HG03196 (cell line): ENCODE measurements around the gene USP51.
"Not testable (repeated sequence)": the region's sequence is repeated elsewhere in the genome, so short reads cannot be mapped to it uniquely, and the experiment has no call there.

Experiments used
- ATAC-seq: cut with Tn5 transposase; IDR thresholded peaks from one replicate; pipeline ENCODE4 v1.9.1; 2021; ENCODE audit not compliant: unreplicated experiment

The USP51 gene

DNA sequence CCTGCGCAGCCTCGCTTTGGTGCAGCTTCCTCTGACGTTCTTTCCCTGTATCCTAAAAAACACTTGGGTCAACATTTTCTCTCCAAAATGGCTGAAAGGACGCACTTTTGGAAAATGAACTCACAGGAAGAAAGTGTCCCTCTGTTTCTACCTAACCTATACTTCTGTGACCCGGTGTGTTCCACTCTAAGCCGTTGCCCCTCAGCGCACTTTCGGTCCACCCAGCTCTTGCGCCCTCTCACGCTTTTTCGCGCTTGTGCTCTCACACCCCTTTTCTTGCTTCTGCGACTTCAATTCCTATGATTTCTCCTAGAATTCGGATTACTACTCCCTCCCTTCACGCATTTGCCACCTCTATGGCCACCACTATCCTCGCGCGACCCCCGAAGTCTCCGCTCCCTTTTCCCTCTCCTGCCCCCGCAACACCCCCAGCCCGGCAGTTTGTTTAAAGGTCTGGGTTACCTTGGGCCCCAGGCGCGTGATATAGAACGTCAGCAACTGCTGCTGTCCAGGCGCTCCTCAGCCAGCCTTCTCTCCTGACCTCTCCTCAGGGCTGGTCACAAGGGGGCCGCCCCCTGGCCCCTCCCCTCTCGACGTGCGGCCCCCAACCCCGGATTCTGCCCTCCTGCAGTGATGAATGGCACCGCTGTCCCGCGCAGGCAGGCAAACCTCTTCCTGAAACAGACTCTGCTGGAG lies at the start of gene USP51:
Gene USP51, minus strand, starts transcription at position 535 of the 696 bp plus-strand sequence. CDS start 909 bp downstream, outside the sequence.
- ATAC-seq: peak; percentile 41

DNA sequence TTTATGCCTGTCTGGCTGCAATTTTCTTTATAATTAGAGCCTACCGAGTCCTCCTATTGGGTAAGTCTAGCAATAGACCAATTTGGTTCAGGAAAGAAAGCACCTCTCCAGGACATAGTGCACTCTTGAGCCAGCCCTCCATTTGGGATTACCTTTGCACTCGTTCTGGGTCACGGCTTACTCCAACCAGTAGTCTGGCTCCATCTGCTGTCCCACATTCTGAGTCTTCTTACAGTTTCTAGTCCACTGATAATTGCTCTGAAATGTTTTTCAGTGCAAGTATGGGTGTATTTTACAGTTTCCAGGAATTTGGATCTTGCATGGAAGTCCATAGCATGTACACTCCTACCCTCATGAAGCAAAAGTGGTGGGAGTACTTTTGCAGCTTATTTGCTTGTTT lies 34.8 kb upstream of the USP51 start:
- no peak for ATAC-seq

DNA sequence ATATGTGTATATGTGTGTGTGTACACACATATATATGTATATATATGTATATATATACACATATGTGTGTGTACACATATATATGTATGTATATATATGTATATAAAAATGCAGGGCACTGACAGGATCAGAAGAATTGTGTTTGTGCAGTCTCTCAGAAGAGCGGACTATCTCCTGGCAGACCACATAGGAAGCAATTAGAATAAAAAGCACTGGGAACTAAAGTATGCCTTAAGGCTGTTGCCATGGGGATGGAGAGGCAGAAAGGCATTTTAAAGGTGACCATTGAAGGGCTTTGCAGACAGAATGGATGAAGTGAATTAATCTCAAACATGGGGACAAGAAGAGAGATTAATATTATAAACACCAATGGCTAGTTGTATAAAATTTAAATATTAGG lies 33.7 kb upstream of the USP51 start:
- no peak for ATAC-seq

DNA sequence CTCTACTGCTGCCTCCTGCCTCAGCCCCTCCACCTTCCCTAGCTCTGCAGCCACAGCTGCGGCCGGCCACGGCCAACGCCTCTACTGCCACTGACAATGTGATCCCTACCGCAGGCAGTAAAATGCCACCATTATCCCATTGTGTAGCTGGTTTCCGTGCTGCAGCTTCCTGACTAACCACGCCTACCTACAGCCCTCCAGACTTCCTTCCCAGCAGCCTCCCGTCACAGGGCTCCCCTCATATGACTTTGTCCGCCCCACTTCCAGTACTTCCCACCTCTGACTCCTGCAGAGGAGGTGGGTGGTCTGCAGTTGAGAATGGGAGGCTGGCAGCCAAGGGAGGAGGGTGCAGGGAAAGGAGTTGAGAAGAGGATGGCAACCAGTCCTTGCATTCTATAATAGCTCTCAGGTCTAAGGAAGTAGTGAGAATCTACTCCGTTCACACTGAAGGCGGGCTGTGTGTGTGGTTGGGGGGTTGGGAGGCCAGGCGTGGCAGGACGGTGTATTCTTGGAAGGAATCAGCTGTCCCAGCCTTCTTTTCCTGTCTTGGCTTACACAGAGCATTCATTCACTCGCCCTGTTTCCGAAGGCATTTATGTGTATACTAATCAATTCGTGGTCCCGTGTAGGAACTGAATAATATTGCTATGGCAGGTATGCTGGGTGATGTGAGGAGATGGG lies 33.1 kb upstream of the USP51 start:
- no peak for ATAC-seq

DNA sequence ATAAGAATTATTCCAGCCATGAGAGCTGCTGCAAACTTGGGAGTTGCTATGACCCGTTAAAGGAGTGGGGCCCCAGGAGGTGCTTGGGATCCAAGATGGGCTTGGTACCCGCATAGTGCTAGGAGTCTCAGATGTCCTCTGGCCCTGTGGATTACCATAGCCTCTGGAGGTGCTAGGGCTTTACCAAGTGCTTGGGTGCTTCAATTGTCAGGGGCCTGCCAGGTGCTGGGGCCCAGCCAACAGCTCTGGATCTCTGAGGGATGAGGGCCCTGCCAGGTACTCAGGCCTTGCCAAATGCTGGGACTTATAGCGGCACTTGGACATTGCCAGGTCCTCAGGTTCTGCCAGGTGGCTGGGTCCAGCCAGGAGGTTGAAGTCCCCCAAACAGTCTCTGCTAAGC lies 32.0 kb upstream of the USP51 start:
- no peak for ATAC-seq

DNA sequence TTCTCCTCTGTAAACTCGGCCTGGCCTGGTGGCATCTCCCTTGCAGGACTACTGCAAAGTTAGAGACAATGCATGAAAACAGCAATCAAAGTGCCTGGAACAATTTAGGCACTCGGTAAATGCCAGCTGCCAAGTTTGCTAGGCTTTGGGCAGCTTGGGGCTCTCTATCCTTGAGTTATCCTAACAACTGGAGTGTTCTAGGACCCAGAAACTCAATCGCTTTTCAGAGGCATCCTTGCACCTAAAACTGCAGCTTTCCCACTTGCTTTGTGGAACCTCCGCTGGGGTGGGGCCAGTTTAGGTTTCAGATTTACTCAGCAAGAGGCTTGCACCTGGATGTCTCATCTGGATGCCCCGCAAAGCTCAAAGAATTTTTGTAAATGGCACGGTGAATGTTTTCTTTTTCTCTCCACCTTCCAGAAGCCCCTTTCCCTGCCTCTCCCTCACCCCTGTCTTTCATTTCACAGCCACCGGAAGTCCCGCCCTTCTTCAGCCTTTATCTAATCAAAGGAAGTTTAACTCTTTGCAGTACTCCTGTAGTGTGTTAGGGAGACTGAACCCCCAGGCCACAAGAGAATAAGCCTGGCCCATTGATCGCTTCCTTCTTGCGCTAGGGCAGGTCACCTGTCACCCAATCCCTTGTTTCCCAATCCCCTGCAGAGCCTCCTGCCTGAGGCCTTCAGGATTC lies 27.3 kb upstream of the USP51 start:
- not testable (repeated sequence) for ATAC-seq

DNA sequence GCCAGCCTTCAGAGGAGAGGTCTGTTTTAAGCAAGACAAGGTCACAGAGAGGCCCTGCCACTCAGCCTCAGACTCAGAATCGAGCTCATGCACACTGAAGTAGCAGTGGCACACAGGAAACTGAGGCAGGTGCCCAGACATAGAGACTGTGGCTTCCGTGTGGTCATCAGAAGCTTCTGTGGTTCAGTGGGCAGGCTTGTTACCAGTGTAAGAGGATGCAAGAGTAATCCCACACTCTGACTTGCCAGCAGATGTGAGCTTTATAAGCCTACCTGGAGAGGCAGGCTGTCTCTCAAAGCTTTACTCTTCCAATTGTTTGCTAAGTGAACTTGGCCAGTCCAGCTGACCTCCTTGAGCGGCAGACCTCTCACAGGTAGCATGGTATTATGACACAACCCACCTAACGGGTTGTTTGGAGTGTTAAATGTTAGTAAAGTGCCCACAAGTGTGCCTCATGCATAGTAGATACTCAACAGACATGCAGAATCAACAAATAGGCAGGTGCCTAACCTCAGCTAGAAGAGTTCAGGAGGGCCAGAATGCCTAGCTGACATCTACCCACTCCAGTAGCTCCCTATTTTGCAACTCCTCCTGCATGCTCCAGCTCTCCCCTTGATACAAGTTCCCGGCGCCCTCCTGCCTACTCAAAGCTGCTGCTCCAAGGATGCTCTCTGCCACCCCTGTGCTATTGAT lies 23.5 kb upstream of the USP51 start:
- not testable (repeated sequence) for ATAC-seq

DNA sequence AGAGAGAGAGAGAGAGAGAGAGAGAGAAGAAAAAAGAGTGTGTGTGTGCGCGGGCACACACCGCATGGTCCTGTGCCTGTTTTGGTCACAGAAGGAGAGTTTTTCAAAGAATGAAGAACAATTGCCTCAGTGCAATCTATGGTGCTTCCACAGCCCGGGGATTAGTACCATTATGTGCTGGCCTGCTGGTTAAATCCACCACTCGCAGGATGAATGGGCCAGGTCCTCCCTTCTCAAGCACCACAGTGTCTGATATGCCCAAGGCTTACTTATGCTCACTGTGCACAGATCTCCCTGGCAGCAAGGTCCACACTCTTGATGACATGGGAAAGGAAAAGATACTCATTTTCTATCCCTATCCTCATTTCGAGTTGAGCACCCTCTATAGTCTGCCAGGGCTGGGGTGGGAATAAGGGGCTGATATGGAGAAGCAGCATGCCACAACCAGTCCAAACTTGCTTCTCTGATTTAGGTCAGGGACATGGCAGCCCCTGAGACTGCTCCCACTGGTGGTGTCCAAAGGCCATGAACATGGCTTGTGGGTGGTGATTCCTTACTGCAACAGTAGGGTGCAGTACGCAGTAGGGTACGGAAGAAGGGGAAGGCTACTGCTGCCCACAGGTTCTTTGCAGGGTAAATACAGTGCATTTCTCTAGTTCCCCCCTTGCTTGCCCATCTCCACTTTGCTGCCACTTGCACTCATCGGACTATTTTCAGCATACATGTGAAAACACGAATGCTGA lies 18.9 kb upstream of the USP51 start:
- not testable (repeated sequence) for ATAC-seq

DNA sequence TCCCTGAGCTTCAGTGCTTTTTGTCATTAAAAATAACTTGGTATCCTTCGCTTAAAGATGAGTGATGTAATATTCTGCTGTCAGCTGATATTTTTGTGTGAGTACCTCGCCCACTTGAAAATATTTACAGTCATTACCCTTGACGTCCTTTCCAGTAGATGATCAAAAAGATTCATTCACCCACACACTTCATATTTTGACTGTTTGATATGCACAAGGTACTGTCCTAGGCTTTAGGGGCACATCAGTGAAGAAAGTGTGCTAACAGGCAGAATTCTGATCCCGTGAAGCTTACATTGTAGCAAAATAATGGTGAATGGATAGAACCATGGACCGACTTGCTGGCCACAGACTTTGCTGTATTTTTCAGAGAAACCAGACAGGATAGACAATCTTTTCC lies 18.1 kb upstream of the USP51 start:
- ATAC-seq: not testable (repeated sequence)

DNA sequence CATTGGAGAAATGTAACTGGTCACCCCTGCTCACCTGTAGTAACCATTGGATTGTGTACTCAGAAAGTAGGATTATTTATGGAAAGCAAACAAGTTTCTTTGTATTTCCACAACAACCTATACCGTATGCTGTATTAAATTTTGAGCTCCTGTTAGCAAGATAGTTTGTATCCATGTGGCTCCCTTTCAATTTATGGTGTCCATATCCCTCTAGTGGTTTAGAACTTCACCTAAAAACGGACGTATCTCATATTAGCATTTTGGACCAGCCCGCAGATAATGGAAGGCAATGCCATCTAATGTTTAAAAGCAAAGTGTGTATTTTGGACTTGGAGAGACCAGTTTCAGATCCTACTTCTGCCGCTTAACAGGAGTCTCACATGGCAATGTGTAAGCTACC lies 17.4 kb upstream of the USP51 start:
- ATAC-seq: not testable (repeated sequence)

DNA sequence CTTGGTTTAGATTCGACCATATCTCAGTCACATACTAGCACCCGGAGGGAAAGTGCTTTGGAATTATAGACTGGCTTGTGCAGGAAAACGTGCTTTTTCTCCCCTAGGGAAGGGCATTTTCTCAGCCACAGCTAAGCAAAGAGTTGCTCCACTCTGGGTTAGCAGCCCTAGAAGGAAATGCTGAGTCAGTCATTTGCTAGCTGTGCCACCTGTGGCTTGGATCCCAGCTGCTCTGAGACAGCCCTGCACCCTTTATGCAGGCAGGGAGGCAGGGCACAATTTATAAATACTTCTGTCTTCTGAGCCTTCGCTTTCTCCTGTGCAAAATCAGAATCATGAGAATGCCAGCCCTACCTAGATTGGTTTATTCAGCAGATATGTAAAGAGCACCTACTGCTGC lies 1.3 kb upstream of the USP51 start:
- ATAC-seq: no peak

DNA sequence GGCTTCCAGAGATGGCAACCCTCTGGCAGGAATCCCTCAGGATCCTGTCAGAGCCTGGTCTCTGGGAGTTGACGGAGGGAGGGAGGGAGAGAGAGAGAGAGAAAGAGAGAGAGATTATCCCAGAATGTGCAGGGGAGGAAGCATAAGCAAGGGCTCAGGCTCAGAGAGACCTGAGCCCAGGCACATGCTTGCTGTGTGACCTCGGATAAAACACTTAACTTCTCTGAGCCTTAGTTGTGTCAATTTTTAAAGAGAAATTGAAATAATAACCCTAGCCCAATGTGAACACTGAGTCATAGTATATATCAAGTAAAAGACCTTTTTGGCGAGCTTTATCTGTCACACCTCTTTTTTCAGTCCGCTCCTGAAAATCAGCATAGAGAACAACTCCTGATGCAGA lies 473 bp upstream of the USP51 start:
- ATAC-seq: no peak

DNA sequence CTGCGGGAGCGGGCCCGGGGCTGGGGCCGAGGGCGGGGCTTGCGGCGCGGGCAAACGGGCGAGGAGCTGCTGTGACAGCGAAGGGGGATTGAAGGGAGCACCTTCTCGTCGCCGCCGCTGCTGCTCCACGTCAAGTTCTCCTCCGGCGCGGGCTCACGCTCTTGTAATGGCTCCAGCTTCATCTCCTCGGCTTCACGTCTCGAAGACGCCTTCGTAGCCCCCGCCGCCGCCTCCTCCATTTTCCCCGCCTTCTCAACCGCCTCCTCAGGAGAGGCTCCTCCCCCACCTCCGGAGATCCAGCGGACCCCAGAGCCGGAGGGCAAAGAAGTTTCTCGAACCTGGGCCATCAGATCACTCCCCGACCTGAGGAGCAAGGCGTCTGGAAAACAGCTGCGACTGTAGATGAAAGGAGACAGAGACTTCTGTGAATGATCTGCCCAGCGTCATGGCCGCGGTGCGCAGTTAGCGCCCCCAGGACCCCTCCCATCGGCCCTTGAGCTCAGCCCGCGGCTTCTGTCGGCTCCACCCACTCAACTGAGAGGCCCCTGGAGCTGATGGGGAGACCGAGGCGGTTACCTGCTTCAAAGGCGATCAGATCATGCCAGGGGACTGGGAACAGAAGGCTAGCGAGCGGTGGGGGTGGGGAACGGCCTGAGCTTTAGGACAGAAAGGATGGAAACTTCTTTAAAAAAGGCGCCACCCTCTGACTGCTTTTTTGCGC lies 895 bp downstream of the USP51 start:
- peak; percentile 51 for ATAC-seq

DNA sequence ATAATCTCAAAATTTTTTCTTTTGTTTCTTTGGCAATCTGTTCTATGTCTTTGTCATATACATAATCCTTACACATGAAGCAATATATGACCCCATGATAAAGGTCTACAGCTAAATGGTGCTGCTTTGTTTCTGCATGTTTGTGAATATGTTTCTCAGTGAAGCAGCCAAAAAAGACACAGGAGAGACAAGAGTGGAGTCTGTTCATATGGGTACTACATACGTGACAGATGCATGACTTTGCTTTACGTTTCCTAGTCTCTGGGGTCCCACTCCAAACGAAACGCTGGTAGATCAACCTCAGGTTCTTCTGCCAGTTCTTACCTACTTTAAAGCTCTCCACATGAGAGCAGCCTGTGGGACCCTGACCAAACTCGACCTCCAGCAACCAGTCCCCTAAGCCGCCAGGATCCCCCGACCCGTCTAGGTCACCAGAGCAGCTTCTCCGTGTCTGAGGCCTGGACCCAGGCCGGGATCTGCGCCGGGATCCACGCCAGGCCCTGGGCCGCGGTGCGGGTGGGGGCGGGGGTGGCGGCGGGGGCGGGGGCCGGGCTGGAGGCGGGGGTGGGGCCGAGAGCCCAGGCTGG lies 1.5 kb downstream of the USP51 start:
- ATAC-seq: peak; percentile 38

DNA sequence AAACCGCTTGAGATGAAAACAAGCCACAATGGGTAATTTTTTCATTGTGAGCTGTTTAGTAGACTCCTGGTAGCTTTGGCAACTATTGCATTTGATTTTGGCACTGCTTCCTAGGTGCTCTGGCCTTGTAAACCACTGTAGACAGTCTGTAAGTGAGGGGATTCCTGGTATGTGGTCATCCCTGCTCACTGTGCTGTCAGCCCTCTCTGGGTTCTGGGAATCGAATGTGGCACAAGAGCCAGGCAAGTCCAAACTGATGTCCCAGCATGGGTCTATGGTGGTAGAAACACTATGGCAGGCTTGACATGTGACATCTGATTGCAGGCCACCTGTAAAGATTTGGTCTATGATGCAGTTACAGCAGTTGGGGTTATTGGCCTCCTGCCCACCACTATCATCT lies 2.5 kb downstream of the USP51 start:
- no peak for ATAC-seq

DNA sequence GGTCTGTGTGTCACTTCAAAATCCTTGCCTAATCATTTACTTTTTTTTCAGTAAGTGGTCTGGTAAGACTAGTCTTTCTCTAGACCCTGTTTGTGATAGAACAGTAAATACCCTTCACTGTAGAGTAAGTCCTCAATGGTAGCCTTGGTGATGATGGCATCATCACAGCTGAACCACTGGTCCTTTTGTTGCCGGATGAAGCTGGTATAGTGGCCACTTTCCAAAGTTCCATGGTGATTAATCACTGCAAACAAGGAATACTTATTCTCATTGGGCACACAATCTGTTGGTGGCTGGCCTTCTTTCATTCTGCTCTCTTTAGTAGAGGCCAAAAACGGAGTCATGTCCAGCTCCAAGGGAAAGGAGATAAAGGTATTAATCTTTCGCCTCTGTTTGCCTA lies 2.9 kb downstream of the USP51 start:
- no peak for ATAC-seq

DNA sequence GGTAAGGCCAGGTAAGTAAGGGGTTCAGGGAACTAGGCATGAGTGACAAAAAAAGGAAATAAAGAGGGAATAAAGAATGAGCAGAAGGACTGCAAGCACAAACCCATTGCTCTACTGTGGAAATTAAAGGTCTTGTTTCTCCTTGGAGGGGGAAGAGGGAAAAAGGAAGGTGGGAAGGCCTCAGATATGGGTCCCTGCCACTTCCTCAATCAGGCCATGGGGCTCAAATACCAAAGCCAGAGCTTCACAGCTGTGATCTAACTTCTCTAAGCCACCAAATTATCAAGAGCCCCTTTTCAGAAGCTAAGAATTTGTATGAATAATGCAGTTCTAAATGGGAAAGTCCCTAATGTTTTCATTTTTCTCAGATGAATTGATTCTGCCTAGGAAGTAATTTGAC lies 4.7 kb downstream of the USP51 start:
- ATAC-seq: no peak

DNA sequence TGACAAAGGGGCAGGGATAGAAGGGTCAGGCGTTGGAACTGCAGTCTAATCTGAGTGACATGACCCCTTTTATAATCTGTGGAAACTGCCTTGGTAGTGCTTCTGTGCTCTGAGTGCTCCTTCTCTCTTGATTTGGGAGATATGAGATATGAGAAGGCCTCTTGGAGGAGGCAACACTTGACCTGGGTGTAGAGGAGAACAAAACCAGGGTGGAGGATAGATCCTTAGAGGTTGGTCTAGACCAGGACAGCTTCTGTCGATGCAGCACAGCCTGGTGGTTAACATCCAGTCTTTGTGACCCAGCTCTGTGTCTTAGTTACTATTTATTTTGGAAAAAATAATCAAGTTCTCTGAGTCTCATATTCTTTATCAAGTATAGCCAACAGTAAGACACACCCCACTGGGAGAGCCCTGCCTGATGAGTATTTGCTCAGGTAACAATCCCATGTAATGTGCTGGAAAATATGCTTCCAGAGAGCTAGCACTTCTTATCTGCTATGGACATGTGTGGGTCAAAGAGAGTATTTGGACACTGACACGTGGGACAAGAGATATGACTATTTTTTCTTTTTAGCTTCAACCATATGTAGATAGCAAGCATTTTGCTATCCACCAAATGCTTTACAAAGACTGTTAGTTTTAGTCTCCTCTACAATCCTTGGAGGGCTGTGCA lies 9.1 kb downstream of the USP51 start:
- ATAC-seq: no peak

DNA sequence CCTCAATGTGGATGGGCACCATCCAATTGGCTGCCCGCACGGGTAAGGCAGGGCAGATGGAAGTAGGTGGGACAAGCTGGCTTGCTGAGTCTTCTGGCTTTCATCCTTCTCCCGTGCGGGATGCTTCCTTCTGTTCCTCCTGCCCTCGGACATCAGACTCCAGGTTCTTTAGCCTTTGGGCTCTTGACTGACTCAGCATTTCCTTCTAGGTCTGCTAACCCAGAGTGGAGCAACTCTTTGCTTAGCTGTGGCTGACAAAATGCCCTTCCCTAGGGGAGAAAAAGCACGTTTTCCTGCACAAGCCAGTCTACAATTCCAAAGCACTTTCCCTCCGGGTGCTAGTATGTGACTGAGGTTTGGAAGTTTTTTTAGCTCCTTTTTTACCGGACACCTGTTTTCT lies 9.7 kb downstream of the USP51 start:
- not testable (repeated sequence) for ATAC-seq
